ENCODE measurements around the gene AUH.

- no peak for TF ChIP-seq CTCF (IDR thresholded peaks at IDR 0.05)
- TF ChIP-seq POLR2A (IDR thresholded peaks at IDR 0.05) = no peak
These were observed 43.8 kb upstream of the AUH start for GRCh38 chr9:91405343-91406077.
